ENCODE results near the gene CCDC33.

Gene CCDC33

GRCh38 chr15:74265046-74265639 is 29.0 kb downstream of the CCDC33 start:
- H3K9me3 Mint-ChIP-seq: no peaks in the 10 kb centered on the region
- no peaks in the 10 kb centered on the region for H3K36me3 Mint-ChIP-seq (ENCODE audit: low read depth)
- H3K27ac Mint-ChIP-seq: no peak overlapping the region
- H3K27me3 Mint-ChIP-seq: peaks cover 40% of the 10 kb centered on the region
- no peak overlapping the region for H3K4me3 Mint-ChIP-seq
- no peaks in the 10 kb centered on the region for H3K4me1 Mint-ChIP-seq (ENCODE audit: low read depth)
- no peak for DNase-seq

DNA sequence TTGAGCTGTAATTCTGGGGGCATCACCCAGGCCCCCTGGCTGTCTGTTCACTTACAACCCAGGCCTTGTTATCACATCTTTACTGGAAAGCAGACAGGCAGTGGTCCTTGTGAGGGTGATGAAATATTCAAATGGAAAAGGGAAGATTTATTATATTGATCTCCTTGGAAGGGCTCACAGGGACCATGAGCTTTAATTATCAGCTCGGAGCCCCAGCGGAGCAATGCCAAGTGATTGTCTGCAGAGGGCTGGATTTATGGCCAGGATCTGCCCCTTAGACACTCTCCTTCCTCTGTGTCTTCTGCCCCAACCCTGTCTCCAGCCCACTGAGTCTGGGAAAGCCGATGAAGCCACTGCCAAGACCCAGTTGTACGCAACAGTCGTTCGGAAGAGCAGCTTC is 31.9 kb downstream of the CCDC33 start:
- no peaks in the 10 kb centered on the region for H3K4me1 Mint-ChIP-seq (ENCODE audit: low read depth)
- no peaks in the 10 kb centered on the region for H3K36me3 Mint-ChIP-seq (ENCODE audit: low read depth)
- no peak overlapping the region for H3K27ac Mint-ChIP-seq

GRCh38 chr15:74269362-74270035 is 33.4 kb downstream of the CCDC33 start:
- H3K27ac Mint-ChIP-seq: no peak overlapping the region
- no peaks in the 10 kb centered on the region for H3K4me1 Mint-ChIP-seq (ENCODE audit: low read depth)
- DNase-seq: no peak
- H3K9me3 Mint-ChIP-seq: no peaks in the 10 kb centered on the region
- no peaks in the 10 kb centered on the region for H3K36me3 Mint-ChIP-seq (ENCODE audit: low read depth)
- peaks cover 45% of the 10 kb centered on the region for H3K27me3 Mint-ChIP-seq
- H3K4me3 Mint-ChIP-seq: no peak overlapping the region

More for the DNA sequence above, 31.9 kb downstream of the CCDC33 start:
- Mint-ChIP-seq H3K4me3 (no peak overlapping the region), H3K9me3 (no peaks in the 10 kb centered on the region), H3K27me3 (peaks cover 53% of the 10 kb centered on the region)
- no peak for DNase-seq

DNA sequence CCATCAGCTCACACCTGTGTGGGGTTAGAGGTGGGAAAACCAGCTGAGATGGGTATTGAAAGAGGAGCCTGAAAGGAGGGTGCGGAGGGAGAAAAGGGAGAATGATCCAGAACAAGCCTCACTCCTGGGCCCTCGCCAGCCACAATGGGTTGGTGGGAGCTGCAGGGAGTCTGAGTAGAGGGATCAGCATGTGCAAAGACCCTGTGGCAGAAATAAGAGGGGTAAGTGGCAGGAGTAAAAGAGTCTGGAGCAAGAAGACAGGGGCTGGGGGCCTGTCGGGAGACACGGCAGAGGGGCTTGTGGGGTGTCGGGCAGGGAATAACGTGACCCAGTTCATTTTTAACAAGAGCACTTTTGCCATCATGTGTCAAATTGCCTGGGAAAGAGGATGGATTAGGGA is 34.0 kb downstream of the CCDC33 start:
- Mint-ChIP-seq H3K36me3 (ENCODE audit: low read depth) (no peaks in the 10 kb centered on the region), H3K4me1 (ENCODE audit: low read depth) (no peaks in the 10 kb centered on the region), H3K9me3 (no peaks in the 10 kb centered on the region), H3K27ac (no peak overlapping the region), H3K4me3 (no peak overlapping the region), H3K27me3 (peaks cover 40% of the 10 kb centered on the region)
- DNase-seq: no peak

- Mint-ChIP-seq H3K36me3 (ENCODE audit: low read depth) (no peaks in the 10 kb centered on the region), H3K27ac (no peak overlapping the region), H3K27me3 (peaks cover 35% of the 10 kb centered on the region), H3K4me1 (ENCODE audit: low read depth) (no peaks in the 10 kb centered on the region), H3K9me3 (no peaks in the 10 kb centered on the region), H3K4me3 (no peak overlapping the region)
- no peak for DNase-seq
Observed at GRCh38 chr15:74270854-74271520, 34.9 kb downstream of the CCDC33 start.

GRCh38 chr15:74272812-74273211 is 36.7 kb downstream of the CCDC33 start:
- H3K27ac Mint-ChIP-seq: no peak overlapping the region
- DNase-seq: no peak
- H3K36me3 Mint-ChIP-seq (ENCODE audit: low read depth): no peaks in the 10 kb centered on the region
- no peaks in the 10 kb centered on the region for H3K9me3 Mint-ChIP-seq
- H3K27me3 Mint-ChIP-seq: peaks cover 26% of the 10 kb centered on the region
- H3K4me1 Mint-ChIP-seq (ENCODE audit: low read depth): no peaks in the 10 kb centered on the region
- no peak overlapping the region for H3K4me3 Mint-ChIP-seq

DNA sequence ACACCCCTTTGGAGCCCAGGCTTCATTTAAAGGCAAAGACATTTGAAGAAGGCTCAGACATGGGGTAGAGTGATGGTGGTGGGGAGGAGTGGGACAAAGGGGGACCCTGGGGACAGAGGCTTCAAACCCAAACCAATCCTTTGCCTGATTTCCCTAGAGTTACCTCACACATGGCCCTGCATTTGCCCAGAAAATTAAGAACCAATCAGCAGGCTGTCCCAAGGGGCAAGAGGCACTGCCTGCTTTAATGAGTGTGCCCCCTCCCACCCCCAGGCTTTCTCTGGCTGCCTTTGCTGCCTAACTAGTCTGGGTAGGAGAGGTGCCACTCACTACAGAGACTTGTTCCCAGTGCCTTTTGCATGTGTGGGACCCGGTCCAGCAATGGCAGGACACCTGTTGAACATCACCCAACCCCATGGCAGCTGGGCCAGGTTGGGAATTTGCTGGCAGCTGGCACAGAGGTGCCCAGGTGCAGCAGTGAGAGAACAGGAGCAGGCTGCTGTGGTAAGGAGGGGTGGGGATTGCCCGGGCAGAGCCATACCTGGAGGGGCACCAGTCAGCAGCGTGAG is 38.4 kb downstream of the CCDC33 start:
- Mint-ChIP-seq H3K4me1 (ENCODE audit: low read depth) (no peaks in the 10 kb centered on the region), H3K36me3 (ENCODE audit: low read depth) (no peaks in the 10 kb centered on the region), H3K9me3 (no peaks in the 10 kb centered on the region), H3K27me3 (peaks cover 33% of the 10 kb centered on the region), H3K4me3 (no peak overlapping the region), H3K27ac (no peak overlapping the region)
- no peak for DNase-seq

- Mint-ChIP-seq H3K27ac (no peak overlapping the region), H3K27me3 (peaks cover 30% of the 10 kb centered on the region), H3K4me1 (ENCODE audit: low read depth) (no peaks in the 10 kb centered on the region), H3K36me3 (ENCODE audit: low read depth) (no peaks in the 10 kb centered on the region), H3K4me3 (no peak overlapping the region), H3K9me3 (no peaks in the 10 kb centered on the region)
- no peak for DNase-seq
Observed at GRCh38 chr15:74275957-74276356, 39.8 kb downstream of the CCDC33 start.

DNA sequence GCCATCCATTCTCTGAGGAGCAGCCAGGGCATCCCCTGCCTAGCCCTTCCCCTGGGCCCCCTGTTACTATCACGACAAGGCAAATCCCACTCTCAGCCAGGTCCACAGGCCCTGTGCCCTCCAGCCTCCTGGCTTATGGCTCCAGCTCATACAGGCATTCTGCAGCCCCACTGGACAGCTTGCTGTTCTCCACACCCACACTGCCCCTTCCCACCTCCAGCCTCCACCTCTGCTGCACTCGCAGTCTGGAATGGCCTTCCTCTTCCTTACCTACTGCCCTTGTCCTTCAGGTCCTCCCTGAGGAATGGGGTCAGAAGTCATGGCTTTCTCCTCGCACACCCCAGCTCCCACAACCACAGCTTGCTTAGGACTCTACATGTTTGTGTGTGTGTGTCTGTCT is 40.4 kb downstream of the CCDC33 start:
- H3K9me3 Mint-ChIP-seq: no peaks in the 10 kb centered on the region
- no peaks in the 10 kb centered on the region for H3K36me3 Mint-ChIP-seq (ENCODE audit: low read depth)
- DNase-seq: no peak
- no peak overlapping the region for H3K27ac Mint-ChIP-seq
- H3K4me1 Mint-ChIP-seq (ENCODE audit: low read depth): no peaks in the 10 kb centered on the region
- H3K4me3 Mint-ChIP-seq: no peak overlapping the region
- peaks cover 30% of the 10 kb centered on the region for H3K27me3 Mint-ChIP-seq

DNA sequence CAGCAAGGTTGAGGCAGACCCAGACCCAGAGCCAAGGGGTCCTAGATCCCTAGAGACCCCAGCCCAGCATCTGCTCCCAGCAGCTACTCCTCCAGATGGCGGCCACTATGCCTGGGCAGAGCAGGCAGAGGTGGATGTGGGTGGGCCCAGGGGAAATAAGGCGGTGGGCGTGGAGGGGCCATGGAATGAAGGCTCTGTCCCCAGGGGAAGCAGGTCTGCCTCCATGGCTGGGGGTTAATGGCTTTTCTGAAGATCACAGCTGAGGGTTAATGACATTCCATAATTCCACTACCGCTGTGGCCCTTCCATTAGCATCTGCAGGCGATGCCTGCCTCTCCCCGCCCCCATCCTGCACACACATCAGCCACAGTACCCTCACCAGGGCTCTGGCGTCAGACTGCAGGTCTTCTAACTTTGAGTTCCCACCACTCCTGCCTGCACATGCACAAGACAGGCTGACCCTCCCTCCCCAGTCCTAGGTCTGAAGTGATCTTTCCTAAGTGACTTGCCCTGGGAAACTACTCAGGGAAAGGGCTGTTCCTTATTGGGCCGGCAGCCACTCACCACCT is 41.2 kb downstream of the CCDC33 start:
- no peak for DNase-seq
- Mint-ChIP-seq H3K27ac (no peak overlapping the region), H3K36me3 (ENCODE audit: low read depth) (no peaks in the 10 kb centered on the region), H3K4me1 (ENCODE audit: low read depth) (no peaks in the 10 kb centered on the region), H3K4me3 (no peak overlapping the region), H3K9me3 (no peaks in the 10 kb centered on the region), H3K27me3 (peaks cover 32% of the 10 kb centered on the region)

GRCh38 chr15:74278207-74278606 is 42.1 kb downstream of the CCDC33 start:
- no peak overlapping the region for H3K4me3 Mint-ChIP-seq
- H3K27me3 Mint-ChIP-seq: peaks cover 31% of the 10 kb centered on the region
- H3K9me3 Mint-ChIP-seq: no peaks in the 10 kb centered on the region
- no peak overlapping the region for H3K27ac Mint-ChIP-seq
- H3K36me3 Mint-ChIP-seq (ENCODE audit: low read depth): no peaks in the 10 kb centered on the region
- no peaks in the 10 kb centered on the region for H3K4me1 Mint-ChIP-seq (ENCODE audit: low read depth)
- DNase-seq: no peak

DNA sequence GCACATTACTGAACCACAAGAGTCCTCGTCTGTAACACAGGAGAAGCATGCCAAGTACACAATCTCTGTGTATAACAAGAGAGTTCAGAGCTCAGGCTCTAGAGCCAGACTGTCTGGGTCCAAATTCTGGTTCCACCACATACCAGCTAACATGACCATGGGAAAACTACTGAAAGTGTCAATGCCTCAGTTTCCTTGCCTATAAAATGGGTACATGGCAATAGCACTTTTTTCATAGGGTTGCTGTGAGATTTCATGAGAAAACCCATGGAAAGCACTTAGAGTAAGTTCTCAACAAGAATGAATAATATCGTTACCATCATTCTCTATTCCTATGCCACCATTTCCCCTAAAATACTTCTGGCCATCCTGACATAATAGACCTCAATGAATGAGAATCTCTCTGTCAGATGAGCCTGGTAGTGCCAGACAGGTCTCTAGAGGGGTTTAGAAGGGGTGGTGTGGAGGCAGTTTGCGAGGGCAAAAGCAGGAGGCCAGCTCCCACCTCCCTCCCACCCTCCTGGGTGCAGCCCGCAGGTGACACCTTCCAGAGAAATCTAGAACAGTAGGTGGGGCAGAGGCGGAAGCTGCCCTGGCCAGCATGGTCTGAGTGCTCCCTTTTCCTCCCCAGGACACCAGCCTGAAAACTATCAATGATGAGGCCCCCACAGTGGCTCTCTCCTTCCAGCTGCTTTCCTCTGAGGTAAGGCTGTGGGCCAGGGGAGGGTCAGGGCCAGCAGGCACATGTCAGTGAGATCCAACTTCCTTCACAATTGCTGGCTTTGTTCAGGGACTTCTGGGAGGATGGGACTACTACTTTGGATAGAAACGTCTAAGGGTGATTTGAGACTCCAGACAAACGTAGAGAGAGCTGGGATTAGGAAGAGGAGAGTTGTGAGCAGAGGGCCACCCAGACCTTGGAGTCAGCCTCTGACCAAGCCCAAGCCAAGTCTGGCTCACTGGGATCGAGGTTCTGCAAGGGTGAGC is 45.3 kb downstream of the CCDC33 start:
- Mint-ChIP-seq H3K27me3 (peaks cover 47% of the 10 kb centered on the region), H3K4me1 (ENCODE audit: low read depth) (no peaks in the 10 kb centered on the region), H3K4me3 (no peak overlapping the region), H3K36me3 (ENCODE audit: low read depth) (no peaks in the 10 kb centered on the region), H3K9me3 (no peaks in the 10 kb centered on the region), H3K27ac (no peak overlapping the region)
- DNase-seq: no peak

DNA sequence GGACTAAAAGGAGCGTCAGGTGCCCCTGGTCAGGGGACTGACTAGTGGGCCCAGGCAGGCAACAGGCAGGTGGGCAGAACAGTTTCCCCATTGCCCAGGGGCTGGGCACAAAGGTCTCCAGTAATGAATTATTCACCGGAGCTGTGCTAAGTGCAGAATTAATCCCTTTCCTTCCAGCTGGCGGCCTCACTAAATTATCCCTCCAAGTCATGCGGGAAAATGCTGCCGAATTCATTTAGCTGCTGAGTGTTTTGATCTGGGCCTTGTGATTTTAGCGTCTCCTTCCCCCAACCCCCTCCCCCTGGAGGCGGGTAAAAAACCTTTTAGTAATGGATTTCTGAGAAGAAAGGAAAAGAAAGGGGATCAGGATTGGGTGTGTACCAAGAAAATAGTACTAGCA is 47.2 kb downstream of the CCDC33 start:
- Mint-ChIP-seq H3K9me3 (no peaks in the 10 kb centered on the region), H3K27ac (no peak overlapping the region), H3K4me3 (no peak overlapping the region), H3K27me3 (peaks cover 56% of the 10 kb centered on the region), H3K4me1 (ENCODE audit: low read depth) (no peaks in the 10 kb centered on the region), H3K36me3 (ENCODE audit: low read depth) (no peaks in the 10 kb centered on the region)
- DNase-seq: no peak

DNA sequence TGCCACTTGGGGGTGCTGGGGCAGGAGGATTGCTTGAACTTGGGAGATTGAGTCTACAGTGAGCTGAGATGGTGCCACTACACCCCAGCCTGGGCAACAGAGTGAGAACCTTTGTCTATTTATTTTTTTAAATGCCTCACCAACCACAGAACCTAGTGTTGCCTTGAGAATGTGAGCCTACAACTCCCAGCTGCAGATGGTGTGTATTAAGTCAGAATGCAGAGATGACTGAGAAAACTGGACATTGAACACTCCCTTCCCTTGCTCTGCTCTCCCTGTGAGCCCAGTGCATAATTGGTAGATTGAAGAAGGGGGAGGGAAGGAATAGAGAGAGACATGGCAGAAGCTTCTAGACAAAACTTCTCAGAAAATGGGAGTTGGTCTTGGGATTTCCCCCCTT is 53.5 kb downstream of the CCDC33 start:
- Mint-ChIP-seq H3K27me3 (peaks cover 62% of the 10 kb centered on the region), H3K27ac (no peak overlapping the region)

More for the DNA sequence above, 53.5 kb downstream of the CCDC33 start:
- H3K9me3 Mint-ChIP-seq: no peaks in the 10 kb centered on the region
- no peaks in the 10 kb centered on the region for H3K36me3 Mint-ChIP-seq (ENCODE audit: low read depth)
- H3K4me1 Mint-ChIP-seq (ENCODE audit: low read depth): peaks cover 18% of the 10 kb centered on the region
- H3K4me3 Mint-ChIP-seq: no peak overlapping the region
- no peak for DNase-seq
